Spinal cord (tissue), 10 donors: ENCODE data around the gene HRC. TPM values are rescaled to one million over a fixed set of nuclear protein-coding genes. Genes with fewer than 3 reads are reported as not detected.
A peak's percentile ranks its signal among the peaks of the same experiment; 100 is the strongest.

ENCODE experiments used
- DNase-seq, 6 donors: peaks; one replicate each; pipeline versions ENCODE4 v3.0.0 to v3.0.0-alpha.2; 2013 to 2015; ENCODE audit warnings: low spot score in 6 of 6, low read depth in 4 of 6
- H3K27ac ChIP-seq: one replicate; pipeline ENCODE4 v1.5.1; 2013; ENCODE audit warnings: low read depth, low read length, control low read depth
- H3K27me3 ChIP-seq: one replicate; pipeline ENCODE4 v1.6.1; 2013; ENCODE audit warnings: low read length; ENCODE audit not compliant: control insufficient read depth, insufficient read depth
- H3K36me3 ChIP-seq: one replicate; pipeline ENCODE4 v1.6.1; 2013; ENCODE audit warnings: low read length; ENCODE audit not compliant: control insufficient read depth, insufficient read depth
- H3K4me1 ChIP-seq: one replicate; pipeline ENCODE4 v1.6.1; 2013; ENCODE audit warnings: low read length; ENCODE audit not compliant: control insufficient read depth, insufficient read depth
- H3K4me3 ChIP-seq: one replicate; pipeline ENCODE4 v1.5.1; 2013; ENCODE audit warnings: low read depth, low read length, control low read depth
- H3K9me3 ChIP-seq: one replicate; pipeline ENCODE4 v1.6.1; 2013; ENCODE audit warnings: low read length; ENCODE audit not compliant: control insufficient read depth, insufficient read depth
- WGBS: methylation state at CpG from one replicate; pipeline ENCODE4 v1.1.5; 2013; ENCODE audit warnings: missing lambda C conversion rate; ENCODE audit not compliant: insufficient coverage; 5-methylcytosine and 5-hydroxymethylcytosine counted together
- polyA plus RNA-seq, 2 donors: library from polyadenylated mRNA; unstranded; fragments of 120-200 nt; gene quantifications; one replicate each; pipeline ENCODE4 v1.2.1, GENCODE V29; 2013; ENCODE audit not compliant: insufficient read length in 2 of 2
- total RNA-seq, 2 donors: library from RNA; depleted of rRNA in 1 of 2; stranded (reverse); fragments of 120-200 nt in 1 of 2; fragments of >200 nt in 1 of 2; gene quantifications; one replicate each; pipeline versions ENCODE4 v1.2.3 to v1.2.4, GENCODE V29; 2013 to 2014
- donor health status: healthy.

HRC gene
- total and polyA plus RNA-seq, 4 donors: 1.5 to 10.5 (median 2.8) TPM

GRCh38 chr19:49119411-49120324 lies 35.5 kb downstream of the HRC start, which contains the start of gene PPFIA3:
Gene PPFIA3, plus strand, starts transcription at chr19:49119544. Its CDS starts 8,330 bp downstream, at chr19:49127874.
- Histone ChIP-seq H3K27ac (peak within 1 kb of the TSS; percentile 93), H3K27me3 (peaks cover 5% of the 10 kb centered on the region), H3K9me3 (no peaks in the 10 kb centered on the region), H3K36me3 (peaks cover 18% of the 10 kb centered on the region), H3K4me1 (peaks cover 42% of the 10 kb centered on the region), H3K4me3 (peak within 1 kb of the TSS; percentile 71)
- peak in 2 of 6 donors; percentile 49 to 68 for DNase-seq
- WGBS: under 1% methylated on average over 83 of the region's 90 CpGs

- H3K27me3 ChIP-seq: peaks cover 5% of the 10 kb centered on the region
- DNase-seq: peak in 5 of 6 donors; percentile 89 to 99 (median 93)
- H3K4me3 ChIP-seq: peak within 1 kb of the TSS; percentile 71
- no peaks in the 10 kb centered on the region for H3K9me3 ChIP-seq
- H3K4me1 ChIP-seq: peaks cover 44% of the 10 kb centered on the region
- peaks cover 18% of the 10 kb centered on the region for H3K36me3 ChIP-seq
- H3K27ac ChIP-seq: peak within 1 kb of the TSS; percentile 93
- under 1% methylated on average over 85 of the region's 85 CpGs for WGBS
Observed at GRCh38 chr19:49118565-49119410, 36.4 kb downstream of the HRC start, which contains the start of gene C19orf73. Gene C19orf73, minus strand, starts transcription at chr19:49119143. Its CDS starts 121 bp downstream, at chr19:49119022.

GRCh38 chr19:49117677-49118564 lies 37.3 kb downstream of the HRC start:
- H3K27ac ChIP-seq: peak overlapping the region; percentile 93
- H3K4me3 ChIP-seq: peak overlapping the region; percentile 71
- whole genome bisulfite sequencing: 74% methylated on average over 23 of the region's 26 CpGs
- peaks cover 18% of the 10 kb centered on the region for H3K36me3 ChIP-seq
- no peaks in the 10 kb centered on the region for H3K9me3 ChIP-seq
- no peak for DNase-seq
- H3K27me3 ChIP-seq: peaks cover 5% of the 10 kb centered on the region
- peaks cover 52% of the 10 kb centered on the region for H3K4me1 ChIP-seq

- Histone ChIP-seq H3K4me1 (peaks cover 55% of the 10 kb centered on the region), H3K9me3 (no peaks in the 10 kb centered on the region), H3K27ac (no peak overlapping the region), H3K27me3 (peaks cover 5% of the 10 kb centered on the region), H3K36me3 (peaks cover 22% of the 10 kb centered on the region), H3K4me3 (no peak overlapping the region)
- no peak for DNase-seq
- no CpG with 5 or more reads among the region's 1 CpG for WGBS
Observed at GRCh38 chr19:49116544-49116943, 38.7 kb downstream of the HRC start.

- Histone ChIP-seq H3K27me3 (peaks cover 2% of the 10 kb centered on the region), H3K4me1 (peaks cover 43% of the 10 kb centered on the region), H3K27ac (peak overlapping the region; percentile 65), H3K9me3 (no peaks in the 10 kb centered on the region), H3K4me3 (peak overlapping the region; percentile 70), H3K36me3 (peaks cover 24% of the 10 kb centered on the region)
- 3% methylated on average over 57 of the region's 68 CpGs for WGBS
- DNase-seq: peak in 3 of 6 donors; percentile 73 to 96 (median 94)
Observed at GRCh38 chr19:49114630-49115363, 40.4 kb downstream of the HRC start.

GRCh38 chr19:49113762-49114629 lies 41.2 kb downstream of the HRC start, which contains the start of gene LIN7B:
Gene LIN7B, plus strand, starts transcription at chr19:49114370. Its CDS starts 35 bp downstream, at chr19:49114405.
- WGBS: under 1% methylated on average over 65 of the region's 66 CpGs
- peak within 1 kb of the TSS; percentile 65 for H3K27ac ChIP-seq
- peak in 3 of 6 donors; percentile 63 to 92 (median 89) for DNase-seq

GRCh38 chr19:49111218-49111998 lies 43.8 kb downstream of the HRC start:
- Histone ChIP-seq H3K4me1 (peaks cover 22% of the 10 kb centered on the region), H3K27me3 (no peaks in the 10 kb centered on the region), H3K4me3 (no peak overlapping the region), H3K9me3 (no peaks in the 10 kb centered on the region), H3K36me3 (peaks cover 45% of the 10 kb centered on the region), H3K27ac (no peak overlapping the region)
- WGBS: 87% methylated on average over 3 of the region's 11 CpGs
- DNase-seq: no peak

More at GRCh38 chr19:49113762-49114629, 41.2 kb downstream of the HRC start, which contains the start of gene LIN7B:
- Histone ChIP-seq H3K27me3 (no peaks in the 10 kb centered on the region), H3K9me3 (no peaks in the 10 kb centered on the region), H3K36me3 (peaks cover 29% of the 10 kb centered on the region), H3K4me3 (peak within 1 kb of the TSS; percentile 70), H3K4me1 (peaks cover 40% of the 10 kb centered on the region)
